NCI-H1105 (cell line): Measurements from ENCODE around the gene THSD4.
"Not testable (repeated sequence)": the region's sequence is repeated elsewhere in the genome, so short reads cannot be mapped to it uniquely, and the experiment has no call there.

Experiments used
- DNase-seq: peaks from one replicate; lab custom pipeline; 2025; lab: John Stamatoyannopoulos, UW

The THSD4 gene

GRCh38 chr15:71189718-71190117 lies 74.4 kb downstream of the THSD4 start:
- no peak for DNase-seq

- DNase-seq: no peak
These were observed 76.0 kb downstream of the THSD4 start for GRCh38 chr15:71191296-71191695.

DNA sequence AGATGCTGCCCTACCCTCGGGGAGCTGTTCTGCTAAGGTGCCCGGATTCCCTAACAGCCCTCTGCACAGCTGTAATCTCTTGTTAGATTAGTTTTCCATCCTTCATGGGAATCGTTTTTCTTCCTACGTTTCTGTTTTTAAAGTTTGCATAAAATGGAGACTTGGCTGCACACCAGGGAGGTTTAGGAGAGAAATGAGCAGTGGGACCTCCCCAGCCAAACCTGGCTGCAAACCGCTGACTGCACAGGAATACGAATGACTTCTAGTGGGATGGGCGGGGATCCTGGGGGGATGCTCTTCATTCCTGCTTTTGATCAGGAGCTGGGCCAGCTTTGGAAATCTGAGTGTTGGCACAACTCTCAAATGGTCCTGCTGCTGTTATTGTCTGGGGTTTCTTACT lies 77.5 kb downstream of the THSD4 start:
- no peak for DNase-seq

DNA sequence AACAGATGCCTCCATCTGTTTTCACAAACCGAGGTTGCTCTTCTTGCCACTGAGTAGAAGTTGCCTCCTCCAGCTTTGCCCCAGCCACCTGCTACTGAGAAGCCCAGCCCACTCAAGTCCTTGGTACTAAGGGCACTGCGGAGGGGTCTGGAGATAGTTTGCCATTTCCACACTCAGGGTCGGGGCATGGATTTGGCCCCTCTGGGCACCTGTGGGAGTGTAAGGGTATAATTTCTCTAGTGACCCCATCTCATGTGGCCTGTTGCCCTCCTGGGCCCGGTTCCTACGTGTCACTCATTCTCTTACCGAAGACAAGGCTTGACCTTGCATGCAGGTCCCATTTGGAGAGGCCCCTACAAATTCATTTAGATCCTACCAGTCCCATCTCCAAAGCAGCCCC lies 79.0 kb downstream of the THSD4 start:
- no peak for DNase-seq

GRCh38 chr15:71195242-71195641 lies 80.0 kb downstream of the THSD4 start:
- no peak for DNase-seq

- DNase-seq: no peak
These were observed 82.3 kb downstream of the THSD4 start for GRCh38 chr15:71197620-71198019.

GRCh38 chr15:71198846-71199245 lies 83.6 kb downstream of the THSD4 start:
- DNase-seq: no peak

GRCh38 chr15:71199384-71200351 lies 84.4 kb downstream of the THSD4 start:
- DNase-seq: no peak

GRCh38 chr15:71201477-71201876 lies 86.2 kb downstream of the THSD4 start:
- DNase-seq: peak; percentile 99

- peak; percentile 49 for DNase-seq
These were observed 87.4 kb downstream of the THSD4 start for GRCh38 chr15:71202712-71203111.

DNA sequence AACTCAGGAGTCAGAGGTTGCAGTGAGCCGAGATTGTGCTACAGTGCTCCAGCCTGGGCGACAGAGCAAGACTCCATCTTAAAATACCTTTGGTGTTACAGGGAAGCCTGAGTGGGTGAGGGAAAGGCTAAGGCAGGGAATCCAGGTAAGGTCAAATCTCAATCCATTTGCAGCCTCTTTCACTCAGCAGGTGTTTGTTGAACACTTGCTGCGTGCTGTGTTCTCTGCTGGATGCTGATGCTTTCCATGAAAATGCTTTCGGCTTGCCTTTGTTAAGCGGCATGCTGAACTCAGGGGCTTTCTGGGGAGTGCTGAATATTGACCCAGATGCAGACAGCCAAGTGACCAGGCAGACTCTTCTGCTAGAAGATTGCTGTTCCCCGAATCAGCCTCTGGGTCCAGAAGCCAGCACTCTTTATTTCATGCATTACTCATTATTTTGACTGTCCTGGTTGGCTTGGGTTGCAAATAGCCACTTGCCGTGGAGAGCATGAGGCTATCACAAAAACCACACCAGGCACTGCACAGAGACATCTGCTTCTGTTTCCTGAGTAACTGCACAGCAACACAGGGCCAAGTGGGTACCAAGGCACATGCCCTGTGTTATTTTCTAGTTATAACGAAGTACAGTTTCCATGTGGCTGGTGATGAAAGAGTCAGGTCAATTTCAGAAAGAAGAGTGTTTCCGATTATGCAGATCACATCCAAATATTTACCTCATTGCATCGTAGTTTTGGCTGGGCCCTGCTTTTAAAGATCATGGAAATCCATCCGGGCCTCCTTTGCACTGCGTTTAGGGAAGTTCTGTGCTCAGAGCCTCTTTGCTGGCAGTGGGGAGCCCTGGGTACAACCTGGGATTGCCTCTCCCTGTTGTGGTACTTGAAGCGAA lies 88.6 kb downstream of the THSD4 start:
- DNase-seq: no peak

GRCh38 chr15:71207141-71207540 lies 91.9 kb downstream of the THSD4 start:
- no peak for DNase-seq

GRCh38 chr15:71212146-71212545 lies 96.9 kb downstream of the THSD4 start:
- DNase-seq: no peak

- not testable (repeated sequence) for DNase-seq
These were observed 98.7 kb downstream of the THSD4 start for GRCh38 chr15:71213943-71214342.

- DNase-seq: no peak
These were observed 100.0 kb downstream of the THSD4 start for GRCh38 chr15:71215126-71215894.

DNA sequence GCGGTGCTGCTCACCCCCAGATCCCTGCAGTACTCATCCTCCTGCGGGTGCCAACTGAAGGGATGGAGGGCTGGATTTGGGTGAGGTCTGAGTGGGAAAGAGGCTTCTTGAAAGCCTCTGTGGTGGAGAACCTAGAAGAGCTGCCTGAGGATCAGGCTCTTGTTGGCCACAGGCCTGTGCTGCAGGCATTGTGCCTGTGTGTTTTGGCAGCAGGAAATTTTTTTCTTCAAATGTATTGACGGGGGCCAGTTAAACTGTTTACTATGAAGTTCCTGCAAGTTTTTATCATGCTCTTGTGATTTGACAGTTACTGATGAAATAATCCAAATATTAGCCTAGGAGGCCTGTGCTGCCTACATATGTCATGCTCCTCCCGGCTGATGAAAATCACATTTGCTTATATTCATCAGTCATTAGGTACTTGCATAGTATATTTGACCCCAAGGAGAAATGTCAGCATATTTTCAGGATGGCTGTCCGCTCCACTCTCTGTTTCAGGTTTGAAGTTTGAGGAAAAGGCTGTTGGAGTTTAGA lies 103.1 kb downstream of the THSD4 start:
- no peak for DNase-seq

DNA sequence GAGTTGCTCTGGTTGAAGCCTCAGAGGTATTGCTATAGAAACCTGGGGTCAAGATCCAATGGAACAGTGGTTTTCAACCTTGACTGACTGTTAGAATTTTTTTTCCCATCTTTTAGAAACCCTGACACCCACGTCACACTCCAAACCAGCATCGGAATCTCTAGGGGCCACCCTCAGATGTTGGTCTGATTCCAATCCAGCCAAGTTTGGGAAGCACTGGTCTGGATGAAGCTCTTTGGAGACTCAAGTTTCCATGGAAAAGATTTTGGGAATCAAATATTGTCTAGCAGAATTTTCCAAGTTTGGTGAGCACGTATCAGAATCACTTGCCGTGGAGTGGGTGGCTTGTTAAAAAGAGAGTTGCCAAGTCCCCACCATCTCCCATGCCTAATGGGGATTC lies 103.8 kb downstream of the THSD4 start:
- no peak for DNase-seq

DNA sequence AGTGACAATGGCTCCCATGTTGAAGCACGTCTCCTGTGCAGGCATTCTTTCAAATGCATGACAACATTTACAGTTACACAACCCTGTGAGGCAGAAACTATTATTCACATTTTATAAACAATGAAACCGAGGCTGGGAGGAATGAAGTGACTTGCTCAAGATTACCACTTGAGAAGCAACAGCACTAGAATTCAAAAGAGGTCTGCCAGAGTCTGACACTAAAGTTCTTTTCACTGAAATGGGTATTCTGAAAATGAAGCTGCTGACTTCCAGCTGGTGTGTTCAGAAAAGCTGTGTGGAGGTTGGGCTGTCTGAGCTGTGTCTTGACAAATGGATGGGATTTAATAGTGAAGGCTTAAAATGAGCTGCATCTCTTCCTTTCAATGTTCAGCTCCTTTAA lies 104.4 kb downstream of the THSD4 start:
- DNase-seq: no peak

DNA sequence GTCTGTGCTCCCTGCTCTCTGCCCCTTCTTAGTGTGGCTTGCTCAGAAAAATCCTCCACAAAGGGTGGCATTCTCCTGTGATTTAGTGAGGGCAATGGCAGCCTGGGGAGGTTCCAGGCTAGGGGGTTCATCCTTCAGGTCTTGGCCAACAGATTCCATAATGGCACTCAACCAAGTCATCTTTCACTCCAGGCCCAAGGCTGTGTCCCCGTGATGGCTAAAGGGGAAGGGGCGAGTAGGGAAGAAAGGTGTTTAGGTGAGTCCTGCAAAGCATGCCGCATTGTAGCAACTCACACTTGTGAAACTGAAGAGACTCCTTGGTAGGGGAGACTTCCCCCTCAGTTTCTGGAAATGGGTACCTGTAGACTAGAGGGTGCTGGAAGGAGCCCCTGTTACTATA lies 105.6 kb downstream of the THSD4 start:
- DNase-seq: no peak

GRCh38 chr15:71221417-71221816 lies 106.1 kb downstream of the THSD4 start:
- no peak for DNase-seq

GRCh38 chr15:71223516-71223915 lies 108.2 kb downstream of the THSD4 start:
- DNase-seq: no peak

DNA sequence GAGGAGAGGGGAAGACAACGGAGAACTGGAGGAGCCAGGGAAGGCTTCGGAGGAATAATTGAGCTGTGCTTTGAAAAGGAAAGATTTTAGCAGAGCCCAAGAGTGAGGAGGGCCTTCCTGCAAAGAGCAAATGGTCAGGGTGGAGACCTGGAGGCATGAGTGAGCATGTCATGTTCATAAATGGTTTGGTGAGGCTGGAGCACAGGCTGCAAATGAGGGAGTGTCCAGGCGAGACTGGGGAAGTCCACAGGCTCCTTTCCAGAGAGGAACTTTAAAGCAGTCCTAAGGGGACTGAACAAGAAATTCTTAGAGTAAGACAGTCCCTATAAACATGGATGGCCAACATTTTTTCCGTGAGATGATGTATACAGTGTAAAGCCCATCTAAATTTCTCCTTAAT lies 108.8 kb downstream of the THSD4 start:
- DNase-seq: no peak
